GM19397 (cell line): Measurements from ENCODE around the gene ADPRHL1.
"Not testable (repeated sequence)": the region's sequence is repeated elsewhere in the genome, so short reads cannot be mapped to it uniquely, and the experiment has no call there.

Experiments used
- ATAC-seq: cut with Tn5 transposase; IDR thresholded peaks from one replicate; pipeline ENCODE4 v1.9.1; 2021; ENCODE audit warnings: mild to moderate bottlenecking, moderate library complexity; ENCODE audit not compliant: unreplicated experiment

Gene ADPRHL1

GRCh38 chr13:113383089-113383488 lies 70.2 kb downstream of the ADPRHL1 start:
- no peak for ATAC-seq

- not testable (repeated sequence) for ATAC-seq
Measured at GRCh38 chr13:113382542-113382941, 70.7 kb downstream of the ADPRHL1 start.

GRCh38 chr13:113378825-113379224 lies 74.5 kb downstream of the ADPRHL1 start:
- no peak for ATAC-seq

- no peak for ATAC-seq
Measured at GRCh38 chr13:113374511-113375175, 78.6 kb downstream of the ADPRHL1 start.

GRCh38 chr13:113373811-113374485 lies 79.3 kb downstream of the ADPRHL1 start:
- no peak for ATAC-seq

- ATAC-seq = not testable (repeated sequence)
Measured at GRCh38 chr13:113371701-113372100, 81.6 kb downstream of the ADPRHL1 start.

GRCh38 chr13:113371061-113371460 lies 82.2 kb downstream of the ADPRHL1 start:
- ATAC-seq = no peak

- ATAC-seq = no peak
Measured at GRCh38 chr13:113369881-113370280, 83.4 kb downstream of the ADPRHL1 start.

GRCh38 chr13:113369189-113369588 lies 84.1 kb downstream of the ADPRHL1 start:
- ATAC-seq = no peak

GRCh38 chr13:113368353-113368752 lies 84.9 kb downstream of the ADPRHL1 start:
- not testable (repeated sequence) for ATAC-seq

GRCh38 chr13:113367771-113368170 lies 85.5 kb downstream of the ADPRHL1 start:
- ATAC-seq = no peak

- ATAC-seq = no peak
Measured at GRCh38 chr13:113367020-113367560, 86.2 kb downstream of the ADPRHL1 start.

GRCh38 chr13:113365971-113366588 lies 87.2 kb downstream of the ADPRHL1 start:
- no peak for ATAC-seq

- ATAC-seq = no peak
Measured at GRCh38 chr13:113365583-113365970, 87.7 kb downstream of the ADPRHL1 start.

- no peak for ATAC-seq
Measured at GRCh38 chr13:113364901-113365582, 88.2 kb downstream of the ADPRHL1 start.

GRCh38 chr13:113364311-113364889 lies 88.9 kb downstream of the ADPRHL1 start:
- ATAC-seq = no peak

- ATAC-seq = no peak
Measured at GRCh38 chr13:113361406-113361805, 91.9 kb downstream of the ADPRHL1 start.

GRCh38 chr13:113360446-113360845 lies 92.8 kb downstream of the ADPRHL1 start:
- no peak for ATAC-seq

- ATAC-seq = no peak
Measured at GRCh38 chr13:113359571-113359970, 93.7 kb downstream of the ADPRHL1 start.

GRCh38 chr13:113358653-113359190 lies 94.6 kb downstream of the ADPRHL1 start:
- no peak for ATAC-seq

- ATAC-seq = no peak
Measured at GRCh38 chr13:113357529-113357928, 95.8 kb downstream of the ADPRHL1 start.
